Measurements from ENCODE around the gene BICDL2. TPM values are rescaled to one million over a fixed set of nuclear protein-coding genes. Genes with fewer than 3 reads are reported as not detected.

BICDL2 gene
- total and polyA plus RNA-seq, 2 of the 4 experiments (the other 2 are of a cell fraction) = 0.17 to 0.18 TPM

DNA sequence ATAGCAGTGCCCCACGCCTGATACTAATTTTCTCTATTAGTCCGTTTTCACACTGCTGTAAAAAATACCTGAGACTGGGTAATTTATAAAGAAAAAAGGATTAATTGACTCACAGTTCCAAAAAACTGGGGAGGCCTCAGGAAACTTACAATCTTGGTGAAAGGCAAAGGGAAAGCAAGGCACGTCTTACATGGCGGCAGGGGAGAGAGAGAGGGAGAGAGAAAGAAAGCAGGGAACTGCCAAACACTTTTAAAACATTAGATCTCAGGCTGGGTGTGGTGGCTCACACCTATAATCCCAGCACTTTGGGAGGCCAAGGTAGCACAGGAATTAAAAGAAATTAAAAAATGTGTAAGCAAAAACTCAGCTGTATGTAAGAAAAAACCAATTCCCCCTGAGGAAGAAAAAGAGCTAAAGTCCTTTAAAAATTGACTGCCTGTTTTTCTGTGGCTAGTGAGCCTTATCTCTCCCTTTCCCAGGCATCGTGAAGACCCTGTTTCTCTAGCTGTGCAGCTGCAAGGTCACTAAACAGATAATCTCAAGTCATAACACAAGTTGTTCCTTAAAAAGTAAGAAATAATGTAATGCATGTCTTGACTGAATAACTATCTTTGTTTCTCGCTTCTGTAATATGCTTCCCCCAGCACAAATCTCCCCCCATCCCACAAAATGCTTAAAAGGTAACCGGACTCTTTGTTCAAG lies 48.4 kb upstream of the BICDL2 start:
- DNase-seq = no peak
- TF ChIP-seq NFE2L2 (IDR thresholded peaks at IDR 0.05; ENCODE audit: low read depth, low read length) = no peak
- TF ChIP-seq FOS (IDR thresholded peaks at IDR 0.05; ENCODE audit: low read depth, low read length) = no peak
- no peak for TF ChIP-seq RFX5 (IDR thresholded peaks at IDR 0.05; ENCODE audit: low read depth, low read length)
- no peak for TF ChIP-seq ELK1 (IDR thresholded peaks at IDR 0.05; ENCODE audit: borderline replicate concordance, low read depth, low read length)
- no peak for TF ChIP-seq MAZ (IDR thresholded peaks at IDR 0.05; ENCODE audit: borderline replicate concordance, low read depth, low read length)
- TF ChIP-seq MAFK (IDR thresholded peaks at IDR 0.05; ENCODE audit: low read depth, low read length) = no peak
- no peak for TF ChIP-seq RAD21 (IDR thresholded peaks at IDR 0.05; ENCODE audit: low read length)
- TF ChIP-seq USF2 (IDR thresholded peaks at IDR 0.05; ENCODE audit: low read depth, low read length) = no peak
- no peak for TF ChIP-seq POLR2A (IDR thresholded peaks at IDR 0.05; ENCODE audit: low read depth, low read length)
- no peak for TF ChIP-seq CEBPB (IDR thresholded peaks at IDR 0.05; ENCODE audit: low read depth, low read length)
- H2AK9ac ChIP-seq (replicated peaks; ENCODE audit: low read depth, low read length, poor library complexity) = no peak overlapping the region
- H3K9me1 ChIP-seq (ENCODE audit: insufficient read depth, low read length) = no peaks in the 10 kb centered on the region
- H3K4ac ChIP-seq (ENCODE audit: low read depth, low read length) = no peak overlapping the region
- no CpG with 5 or more reads among the region's 7 CpGs for WGBS, 2 experiments (ENCODE audit: extremely low coverage in 2 of 2, insufficient read length in 1 of 2)
- H3K27me3 ChIP-seq (ENCODE audit: control insufficient read depth, insufficient read depth, low read length) = peaks cover 14% of the 10 kb centered on the region
- no peak overlapping the region for H2BK20ac ChIP-seq (ENCODE audit: low read depth, low read length)
- H3K9ac ChIP-seq (ENCODE audit: low read depth, low read length) = no peak overlapping the region
- no peak overlapping the region for H3K56ac ChIP-seq (ENCODE audit: extremely low read depth, insufficient read depth, low read length)
- no peaks in the 10 kb centered on the region for H3K36me3 ChIP-seq (ENCODE audit: control insufficient read depth, insufficient read depth, low read length)
- H4K5ac ChIP-seq (ENCODE audit: low read depth, low read length) = no peak overlapping the region
- H3K14ac ChIP-seq (replicated peaks; ENCODE audit: low read depth, low read length) = no peak overlapping the region
- no peak overlapping the region for H3K4me2 ChIP-seq (ENCODE audit: low read depth, low read length)
- intact Hi-C loops (cut with micrococcal nuclease) (no loop called here), in situ Hi-C loops (cut with MboI; ENCODE audit: low sequenced_read_pairs) (no loop called here), dilution Hi-C loops (cut with HindIII; ENCODE audit: low sequenced_read_pairs, unreplicated experiment) (no loop called here)
- no peaks in the 10 kb centered on the region for H3K79me1 ChIP-seq (ENCODE audit: low read depth in 1 of 2, low read length in 2 of 2)
- no peak overlapping the region for H2BK5ac ChIP-seq (ENCODE audit: low read depth, low read length, poor library complexity, severe bottlenecking)
- H3K23ac ChIP-seq (ENCODE audit: low read depth, low read length) = no peak overlapping the region
- H2AK5ac ChIP-seq (ENCODE audit: low read depth, low read length) = no peak overlapping the region
- H4K8ac ChIP-seq (ENCODE audit: low read depth in 2 of 2, low read length in 2 of 2) = no peak overlapping the region
- ChIA-PET CTCF (no interaction called here), POLR2A (ENCODE audit: unreplicated experiment) (no interaction called here)
- no peak overlapping the region for H2BK15ac ChIP-seq (ENCODE audit: low read depth, low read length)
- no peak overlapping the region for H2BK120ac ChIP-seq (ENCODE audit: low read depth, low read length)
- H2AFZ ChIP-seq (replicated peaks; ENCODE audit: low read length, poor library complexity) = no peak overlapping the region
- H3K4me3 ChIP-seq (ENCODE audit: insufficient read depth, low read depth, low read length) = no peak overlapping the region
- ATAC-seq (ENCODE audit: low read depth) = no peak
- no peak overlapping the region for H3K27ac ChIP-seq (ENCODE audit: insufficient read depth, low read length)
- H4K91ac ChIP-seq (ENCODE audit: insufficient read depth, low read depth, low read length) = no peak overlapping the region
- BruUV-seq (replicated peaks) = no TSS peak
- H4K20me1 ChIP-seq (ENCODE audit: insufficient read depth, low read length) = no peaks in the 10 kb centered on the region
- H3K18ac ChIP-seq (ENCODE audit: low read depth, low read length) = no peak overlapping the region
- H3K4me1 ChIP-seq (ENCODE audit: control insufficient read depth, insufficient read depth, low read length) = no peaks in the 10 kb centered on the region
- no peaks in the 10 kb centered on the region for H3K9me3 ChIP-seq (ENCODE audit: control insufficient read depth, insufficient read depth, low read length)

All from IMR-90 (cell line).